Chondrocyte (in vitro differentiated cells): Measurements from ENCODE around the gene TSPAN15. TPM values are rescaled to one million over a fixed set of nuclear protein-coding genes. Genes with fewer than 3 reads are reported as not detected.

Experiments
- DNase-seq: peaks from one replicate; pipeline ENCODE4 v3.0.0; 2021; ENCODE audit warnings: mixed read lengths, low spot score
- H3K27ac Mint-ChIP-seq: one replicate; pipeline ENCODE4 v1.8.0; 2021; ENCODE audit warnings: mild to moderate bottlenecking, moderate library complexity, mixed read lengths; ENCODE audit not compliant: unreplicated experiment
- H3K27me3 Mint-ChIP-seq: 2 replicates; pipeline ENCODE4 v1.8.0; 2021; ENCODE audit warnings: low read depth, mixed read lengths
- H3K36me3 Mint-ChIP-seq: 2 replicates; pipeline ENCODE4 v1.8.0; 2021; ENCODE audit warnings: low read depth, mixed read lengths
- H3K4me1 Mint-ChIP-seq: 2 replicates; pipeline ENCODE4 v1.8.0; 2021; ENCODE audit warnings: low read depth, mild to moderate bottlenecking, mixed read lengths
- H3K4me3 Mint-ChIP-seq: one replicate; pipeline ENCODE4 v1.8.0; 2021; ENCODE audit warnings: mild to moderate bottlenecking, moderate library complexity, mixed read lengths; ENCODE audit not compliant: unreplicated experiment
- H3K9me3 Mint-ChIP-seq: 2 replicates; pipeline ENCODE4 v1.8.0; 2021; ENCODE audit warnings: low read depth, mixed read lengths
- total RNA-seq: library from RNA; stranded (reverse); gene quantifications from 3 replicates; pipeline ENCODE4 v1.2.1, GENCODE V29; 2021
- TF ChIP-seq, protein P1 (sequence below): fragments of 200-600 bp; sonication (generic); IDR thresholded peaks from 2 replicates; pipeline ENCODE4 v1.5.0; 2021; ENCODE audit warnings: antibody characterized with exemption, mild to moderate bottlenecking, moderate library complexity

Gene TSPAN15
- total RNA-seq, 1 donor from 2014 or later, result 8.9 TPM

DNA sequence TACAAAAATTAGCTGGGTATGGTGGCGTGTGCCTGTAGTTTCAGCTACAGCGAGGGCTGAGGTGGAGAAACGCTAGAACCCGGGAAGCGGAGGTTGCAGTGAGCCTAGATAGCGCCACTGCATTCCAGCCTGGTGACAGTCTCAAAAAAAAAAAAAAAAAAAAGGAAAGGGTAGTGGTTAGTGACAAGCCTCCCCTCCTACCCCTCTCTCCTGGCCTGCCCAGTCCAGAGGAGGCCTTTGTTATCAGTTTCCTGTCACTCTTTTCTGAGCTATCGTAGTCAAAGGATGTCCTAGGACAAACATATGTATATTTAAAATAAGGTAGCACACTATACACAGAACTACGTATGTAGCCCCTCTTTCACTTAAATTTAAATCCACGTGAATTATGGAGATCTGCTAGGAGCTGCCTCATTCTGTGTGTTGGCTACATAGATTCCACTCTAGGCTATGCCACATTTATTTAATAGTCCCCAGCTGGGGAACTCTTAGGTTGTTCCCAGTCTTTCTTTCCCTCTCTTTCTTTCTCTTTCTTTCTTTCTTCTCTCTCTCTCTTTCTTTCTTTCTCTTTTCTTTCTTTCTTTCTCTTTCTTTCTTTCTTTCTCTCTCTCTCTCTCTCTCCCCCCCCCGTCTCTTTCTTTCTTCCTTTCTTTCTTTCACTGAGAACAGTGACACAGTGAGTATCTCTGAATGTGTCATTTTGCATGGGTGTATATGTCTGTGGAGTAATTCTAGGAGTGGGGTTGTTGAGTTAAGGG, 3.9 kb downstream of the TSPAN15 start:
- Mint-ChIP-seq H3K27me3 (peaks cover 3% of the 10 kb centered on the region), H3K36me3 (no peaks in the 10 kb centered on the region), H3K4me1 (peaks cover 9% of the 10 kb centered on the region), H3K9me3 (no peaks in the 10 kb centered on the region), H3K27ac (no peak overlapping the region), H3K4me3 (no peak overlapping the region)
- TF ChIP-seq, protein P1, sequence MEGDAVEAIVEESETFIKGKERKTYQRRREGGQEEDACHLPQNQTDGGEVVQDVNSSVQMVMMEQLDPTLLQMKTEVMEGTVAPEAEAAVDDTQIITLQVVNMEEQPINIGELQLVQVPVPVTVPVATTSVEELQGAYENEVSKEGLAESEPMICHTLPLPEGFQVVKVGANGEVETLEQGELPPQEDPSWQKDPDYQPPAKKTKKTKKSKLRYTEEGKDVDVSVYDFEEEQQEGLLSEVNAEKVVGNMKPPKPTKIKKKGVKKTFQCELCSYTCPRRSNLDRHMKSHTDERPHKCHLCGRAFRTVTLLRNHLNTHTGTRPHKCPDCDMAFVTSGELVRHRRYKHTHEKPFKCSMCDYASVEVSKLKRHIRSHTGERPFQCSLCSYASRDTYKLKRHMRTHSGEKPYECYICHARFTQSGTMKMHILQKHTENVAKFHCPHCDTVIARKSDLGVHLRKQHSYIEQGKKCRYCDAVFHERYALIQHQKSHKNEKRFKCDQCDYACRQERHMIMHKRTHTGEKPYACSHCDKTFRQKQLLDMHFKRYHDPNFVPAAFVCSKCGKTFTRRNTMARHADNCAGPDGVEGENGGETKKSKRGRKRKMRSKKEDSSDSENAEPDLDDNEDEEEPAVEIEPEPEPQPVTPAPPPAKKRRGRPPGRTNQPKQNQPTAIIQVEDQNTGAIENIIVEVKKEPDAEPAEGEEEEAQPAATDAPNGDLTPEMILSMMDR, result no peak
- no peak for DNase-seq

DNA sequence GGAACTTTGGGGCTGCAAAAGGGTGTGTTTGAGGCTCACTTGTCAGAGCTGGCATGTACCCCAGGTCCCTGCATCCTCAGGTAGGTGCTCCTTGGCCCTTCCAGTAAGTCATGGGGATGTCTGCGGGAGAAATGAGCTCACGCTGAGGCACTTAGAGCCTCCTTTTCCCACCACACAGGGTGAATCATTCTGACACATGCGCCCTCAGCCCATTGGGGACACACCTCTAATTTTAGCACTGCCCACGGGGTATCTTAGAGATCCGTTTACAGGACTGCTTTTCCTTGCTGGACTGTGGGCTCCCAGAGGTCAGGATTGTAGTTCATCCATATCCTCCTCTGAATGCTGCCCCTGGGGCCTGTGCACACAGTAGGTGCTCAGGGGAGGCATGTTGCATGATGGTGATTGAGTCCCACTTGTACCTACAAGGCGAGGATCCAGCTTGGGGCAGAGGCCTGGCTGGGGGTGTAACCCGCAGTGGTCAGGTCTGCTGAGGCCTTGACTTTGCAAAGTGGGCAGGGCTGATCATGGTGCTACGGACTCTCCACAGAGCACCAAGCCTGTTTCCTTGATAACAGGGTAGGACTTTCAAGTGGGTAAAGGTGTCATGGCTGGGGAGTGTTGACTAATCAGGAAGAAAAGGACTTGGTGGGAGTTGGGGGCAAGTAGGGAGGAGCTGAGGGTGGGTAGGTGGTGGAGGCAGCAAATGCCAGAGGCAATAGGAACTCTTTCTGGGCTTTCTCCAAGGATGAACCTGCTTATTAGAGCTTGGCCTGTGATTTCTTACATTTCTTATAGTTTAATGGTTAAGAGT, 5.8 kb downstream of the TSPAN15 start:
- peaks cover under 1% of the 10 kb centered on the region for H3K4me1 Mint-ChIP-seq
- H3K27ac Mint-ChIP-seq, result no peak overlapping the region
- peaks cover 3% of the 10 kb centered on the region for H3K27me3 Mint-ChIP-seq
- H3K9me3 Mint-ChIP-seq, result no peaks in the 10 kb centered on the region
- H3K4me3 Mint-ChIP-seq, result no peak overlapping the region
- TF ChIP-seq, protein P1, result no peak
- no peak for DNase-seq
- no peaks in the 10 kb centered on the region for H3K36me3 Mint-ChIP-seq

DNA sequence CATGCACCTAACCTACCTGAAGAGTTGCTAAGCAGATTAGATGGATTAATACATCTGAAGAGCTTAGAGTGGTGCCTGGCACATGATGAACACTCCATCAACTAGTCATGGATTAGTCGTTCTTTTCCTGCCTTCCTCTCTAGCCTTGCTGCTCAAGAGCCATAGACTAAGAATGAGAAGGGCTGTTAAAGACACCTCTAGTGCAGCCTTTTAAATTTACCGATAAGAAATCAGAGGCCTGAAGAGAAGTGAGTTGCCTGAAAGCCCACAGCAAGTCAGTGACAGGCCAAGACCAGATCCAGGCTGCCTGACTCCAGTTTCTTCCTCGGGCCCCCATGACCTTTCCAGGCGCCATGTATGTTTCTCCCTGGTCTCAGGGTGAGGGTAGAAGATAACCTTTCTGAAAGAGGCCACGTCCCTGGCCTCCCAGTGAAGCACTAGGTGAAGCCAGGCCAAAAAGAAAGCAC, 6.5 kb downstream of the TSPAN15 start:
- TF ChIP-seq, protein P1, result no peak
- no peak for DNase-seq
- H3K36me3 Mint-ChIP-seq, result no peaks in the 10 kb centered on the region
- no peak overlapping the region for H3K27ac Mint-ChIP-seq
- H3K4me1 Mint-ChIP-seq, result no peaks in the 10 kb centered on the region
- H3K9me3 Mint-ChIP-seq, result no peaks in the 10 kb centered on the region
- no peak overlapping the region for H3K4me3 Mint-ChIP-seq
- peaks cover 2% of the 10 kb centered on the region for H3K27me3 Mint-ChIP-seq

DNA sequence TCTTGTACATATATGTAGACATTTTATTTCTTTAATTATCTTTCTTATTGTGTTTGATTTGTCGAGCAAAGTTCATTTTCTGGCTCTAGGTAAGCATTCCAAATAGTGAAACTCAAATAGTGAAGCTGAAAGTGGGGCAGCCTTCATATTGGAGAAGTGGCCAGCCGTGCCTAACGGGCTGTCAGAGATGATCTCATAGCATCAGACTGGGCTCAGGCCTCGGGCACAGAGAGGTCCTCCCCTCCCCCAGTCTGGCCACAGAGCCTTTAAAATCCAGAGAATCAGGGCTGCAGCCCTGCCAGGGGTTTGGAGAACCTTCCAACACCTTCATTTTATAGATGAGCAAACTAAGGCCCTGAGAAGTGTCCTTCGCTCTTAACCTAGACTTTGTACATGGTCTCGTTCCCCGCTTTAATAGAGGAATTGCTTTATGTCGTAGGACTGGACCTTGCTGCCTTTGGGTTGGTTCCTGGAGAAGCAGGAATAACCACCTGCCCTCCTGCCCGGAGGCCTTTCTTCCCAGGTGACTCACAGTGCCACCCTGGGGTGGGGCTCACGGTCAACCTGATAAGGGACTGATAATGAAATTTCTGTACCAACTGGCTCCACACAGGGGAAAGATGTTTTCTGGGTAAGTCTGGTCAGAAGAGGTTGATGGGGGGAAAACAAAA, 7.3 kb downstream of the TSPAN15 start:
- Mint-ChIP-seq H3K4me3 (no peak overlapping the region), H3K27me3 (no peaks in the 10 kb centered on the region), H3K9me3 (no peaks in the 10 kb centered on the region), H3K27ac (no peak overlapping the region), H3K36me3 (no peaks in the 10 kb centered on the region), H3K4me1 (no peaks in the 10 kb centered on the region)
- no peak for DNase-seq
- TF ChIP-seq, protein P1, result no peak
